ENCODE results near the gene ADGRV1. TPM values are rescaled to one million over a fixed set of nuclear protein-coding genes. Genes with fewer than 3 reads are reported as not detected.

The ADGRV1 gene
- polyA plus RNA-seq, 1 donor from 2014 or later, result 3.7 TPM

- Histone ChIP-seq H3F3A (ENCODE audit: insufficient read depth, low read length, poor library complexity, severe bottlenecking) (no peaks in the 10 kb centered on the region), H3K9ac (ENCODE audit: low read length) (no peak overlapping the region), H3K4me3 (ENCODE audit: low read length) (no peak overlapping the region), H3K27me3 (ENCODE audit: insufficient read depth, low read depth, low read length) (no peaks in the 10 kb centered on the region), H3K9me2 (ENCODE audit: insufficient read depth, low read length) (no peaks in the 10 kb centered on the region), H3K36me3 (ENCODE audit: insufficient read depth, low read length) (no peaks in the 10 kb centered on the region), H3K4me2 (ENCODE audit: low read length) (no peak overlapping the region), H3K27ac (ENCODE audit: low read length) (no peak overlapping the region), H3K9me3 (ENCODE audit: low read length) (no peaks in the 10 kb centered on the region), H4K20me1 (ENCODE audit: insufficient read depth) (no peaks in the 10 kb centered on the region), H3K79me2 (replicated peaks; ENCODE audit: insufficient read depth, low read length) (no peaks in the 10 kb centered on the region), H2AFZ (ENCODE audit: low read depth, low read length) (no peak overlapping the region)
- TF ChIP-seq EP300 (conservative IDR thresholded peaks at IDR 0.05; ENCODE audit: poor library complexity, severe bottlenecking) (no peak), TAF1 (IDR thresholded peaks at IDR 0.05; ENCODE audit: low read depth) (no peak), SMC3 (conservative IDR thresholded peaks at IDR 0.05; ENCODE audit: poor library complexity) (no peak), POLR2AphosphoS5 (IDR thresholded peaks at IDR 0.05) (no peak), MXI1 (conservative IDR thresholded peaks at IDR 0.05; ENCODE audit: poor library complexity, severe bottlenecking) (no peak), EZH2 (IDR thresholded peaks at IDR 0.05; ENCODE audit: borderline replicate concordance, insufficient read depth, low read length, poor library complexity, severe bottlenecking) (no peak), REST (IDR thresholded peaks at IDR 0.05; ENCODE audit: borderline replicate concordance) (no peak), RAD21 (conservative IDR thresholded peaks at IDR 0.05) (no peak), CTCF (IDR thresholded peaks at IDR 0.05; ENCODE audit: poor library complexity, severe bottlenecking) (no peak)
Observed at GRCh38 chr5:91032125-91032524, 473.5 kb downstream of the ADGRV1 start.

- Histone ChIP-seq H3K4me2 (ENCODE audit: low read length) (no peak overlapping the region), H3K27me3 (ENCODE audit: insufficient read depth, low read depth, low read length) (no peaks in the 10 kb centered on the region), H3K4me3 (ENCODE audit: low read length) (no peak overlapping the region), H3K27ac (ENCODE audit: low read length) (no peak overlapping the region), H3F3A (ENCODE audit: insufficient read depth, low read length, poor library complexity, severe bottlenecking) (no peaks in the 10 kb centered on the region), H3K36me3 (ENCODE audit: insufficient read depth, low read length) (no peaks in the 10 kb centered on the region), H3K9me3 (ENCODE audit: low read length) (no peaks in the 10 kb centered on the region), H3K79me2 (replicated peaks; ENCODE audit: insufficient read depth, low read length) (no peaks in the 10 kb centered on the region), H3K9me2 (ENCODE audit: insufficient read depth, low read length) (no peaks in the 10 kb centered on the region), H2AFZ (ENCODE audit: low read depth, low read length) (no peak overlapping the region), H3K9ac (ENCODE audit: low read length) (no peak overlapping the region), H4K20me1 (ENCODE audit: insufficient read depth) (no peaks in the 10 kb centered on the region)
- no peak for TF ChIP-seq EZH2 (IDR thresholded peaks at IDR 0.05; ENCODE audit: borderline replicate concordance, insufficient read depth, low read length, poor library complexity, severe bottlenecking)
- no peak for TF ChIP-seq MXI1 (conservative IDR thresholded peaks at IDR 0.05; ENCODE audit: poor library complexity, severe bottlenecking)
- no peak for TF ChIP-seq POLR2AphosphoS5 (IDR thresholded peaks at IDR 0.05)
- TF ChIP-seq CTCF (IDR thresholded peaks at IDR 0.05; ENCODE audit: poor library complexity, severe bottlenecking), result no peak
- no peak for TF ChIP-seq TAF1 (IDR thresholded peaks at IDR 0.05; ENCODE audit: low read depth)
- TF ChIP-seq REST (IDR thresholded peaks at IDR 0.05; ENCODE audit: borderline replicate concordance), result no peak
- TF ChIP-seq SMC3 (conservative IDR thresholded peaks at IDR 0.05; ENCODE audit: poor library complexity), result no peak
- TF ChIP-seq EP300 (conservative IDR thresholded peaks at IDR 0.05; ENCODE audit: poor library complexity, severe bottlenecking), result no peak
Observed at GRCh38 chr5:91033370-91033769, 474.8 kb downstream of the ADGRV1 start.

Data from neural cell (in vitro differentiated cells).